Smooth muscle cell of the brain vasculature (primary cell): ENCODE measurements around the gene BAIAP3.

Experiments used
- DNase-seq: peaks from one replicate; pipeline ENCODE4 v3.0.0-alpha.2; 2012; ENCODE audit warnings: low read depth, low spot score

The BAIAP3 gene

GRCh38 chr16:1345651-1346421, 12.4 kb downstream of the BAIAP3 start:
- no peak for DNase-seq

GRCh38 chr16:1346422-1347285, 13.2 kb downstream of the BAIAP3 start:
- no peak for DNase-seq

- no peak for DNase-seq
Measured at GRCh38 chr16:1347286-1347855, 13.9 kb downstream of the BAIAP3 start.

- DNase-seq: no peak
Measured at GRCh38 chr16:1347962-1348361, 14.5 kb downstream of the BAIAP3 start.

GRCh38 chr16:1348441-1348840, 15.0 kb downstream of the BAIAP3 start:
- DNase-seq: no peak

- no peak for DNase-seq
Measured at GRCh38 chr16:1348926-1349325, 15.5 kb downstream of the BAIAP3 start.

- DNase-seq: no peak
Measured at GRCh38 chr16:1349351-1349750, 15.9 kb downstream of the BAIAP3 start.

- DNase-seq: no peak
Measured at GRCh38 chr16:1349951-1350350, 16.5 kb downstream of the BAIAP3 start.

- DNase-seq: no peak
Measured at GRCh38 chr16:1350691-1351090, 17.2 kb downstream of the BAIAP3 start.

GRCh38 chr16:1351215-1351581, 17.8 kb downstream of the BAIAP3 start:
- DNase-seq: no peak

GRCh38 chr16:1351582-1352362, 18.3 kb downstream of the BAIAP3 start, which contains the start of the genes GNPTG and TSR3:
Gene GNPTG, plus strand, starts transcription at chr16:1351931. Its CDS starts 35 bp downstream, at chr16:1351966.
Gene TSR3, minus strand, starts transcription at chr16:1351878. Its CDS starts 74 bp downstream, at chr16:1351804.
- peak; percentile 62 for DNase-seq

- no peak for DNase-seq
Measured at GRCh38 chr16:1354815-1355540, 21.5 kb downstream of the BAIAP3 start.

- DNase-seq: no peak
Measured at GRCh38 chr16:1355591-1355990, 22.1 kb downstream of the BAIAP3 start.

GRCh38 chr16:1356061-1356900, 22.8 kb downstream of the BAIAP3 start:
- no peak for DNase-seq

GRCh38 chr16:1357906-1358566, 24.6 kb downstream of the BAIAP3 start:
- DNase-seq: no peak

GRCh38 chr16:1361685-1362360, 28.4 kb downstream of the BAIAP3 start:
- DNase-seq: no peak

- DNase-seq: no peak
Measured at GRCh38 chr16:1362807-1363206, 29.4 kb downstream of the BAIAP3 start.

GRCh38 chr16:1363501-1364041, 30.1 kb downstream of the BAIAP3 start:
- no peak for DNase-seq

- no peak for DNase-seq
Measured at GRCh38 chr16:1364510-1364909, 31.1 kb downstream of the BAIAP3 start.
